Kidney (tissue), 14 donors: Measurements from ENCODE around the gene PIGU. TPM values are rescaled to one million over a fixed set of nuclear protein-coding genes. Genes with fewer than 3 reads are reported as not detected.
"Not testable (repeated sequence)": the region's sequence is repeated elsewhere in the genome, so short reads cannot be mapped to it uniquely, and the experiment has no call there.

Experiments
- DNase-seq, 5 donors: peaks; one replicate each; pipeline ENCODE4 v3.0.0-alpha.2; 2013 to 2020
- FAIRE-seq: peaks from 2 replicates; lab custom pipeline; 2012; peaks lifted over from hg19 to GRCh38; lab: Jason Lieb, UNC
- H3K27ac ChIP-seq, 2 donors: one replicate each; pipeline ENCODE4 v1.7.0; 2013; ENCODE audit warnings: low read depth in 2 of 2, low read length in 2 of 2, inconsistent platforms in 1 of 2
- H3K27me3 ChIP-seq: one replicate; pipeline ENCODE4 v1.7.1; 2013; ENCODE audit warnings: low read length, inconsistent platforms; ENCODE audit not compliant: control insufficient read depth, insufficient read depth
- H3K36me3 ChIP-seq, 3 donors: one replicate each; pipeline versions ENCODE4 v1.7.0 to v1.7.1; 2013; ENCODE audit warnings: low read length in 3 of 3, control low read depth in 1 of 3, inconsistent platforms in 1 of 3; ENCODE audit not compliant: insufficient read depth in 3 of 3, control insufficient read depth in 2 of 3
- H3K4me1 ChIP-seq, 3 donors: one replicate each; pipeline versions ENCODE4 v1.7.0 to v1.7.1; 2013; ENCODE audit warnings: low read length in 3 of 3, inconsistent platforms in 1 of 3, low read depth in 1 of 3; ENCODE audit not compliant: control insufficient read depth in 2 of 3, insufficient read depth in 2 of 3
- H3K4me3 ChIP-seq, 3 donors: one replicate each; pipeline versions ENCODE4 v1.7.0 to v1.8.1; 2013; ENCODE audit warnings: low read length in 3 of 3, control low read depth in 1 of 3, inconsistent platforms in 1 of 3
- H3K9ac ChIP-seq, 3 donors: one replicate each; pipeline versions ENCODE4 v1.7.0 to v1.7.1; 2013; ENCODE audit warnings: low read length in 3 of 3, control low read depth in 1 of 3, inconsistent platforms in 1 of 3
- H3K9me3 ChIP-seq, 3 donors: one replicate each; pipeline versions ENCODE4 v1.7.0 to v1.7.1; 2013; ENCODE audit warnings: low read length in 3 of 3, control low read depth in 1 of 3, inconsistent platforms in 1 of 3; ENCODE audit not compliant: control insufficient read depth in 2 of 3, insufficient read depth in 1 of 3
- CTCF ChIP-seq: IDR thresholded peaks from 3 replicates; pipeline ENCODE4 v1.5.1; 2012; ENCODE audit warnings: mild to moderate bottlenecking, moderate library complexity, borderline replicate concordance; ENCODE audit not compliant: insufficient read depth; ENCODE audit errors: extremely low read depth
- intact Hi-C: fragments of 100-400 bp; cut with DNase I; formaldehyde crosslinking; loops from one replicate; pipeline ENCODE4 v1.11.1; 2022
- polyA plus RNA-seq: library from polyadenylated mRNA; stranded (reverse); fragments of 350-450 nt; fragmentation: Illumina TruSeq; extraction: RNeasy Lipid Tissue Mini Kit (QIAGEN cat#74804); gene quantifications from one replicate; pipeline ENCODE4 v1.2.3, GENCODE V29; 2014; ENCODE audit warnings: low read depth, low replicate concordance; ENCODE audit not compliant: insufficient read depth
- total RNA-seq: library from RNA; stranded (reverse); fragmentation: NEBNext Ultra II Directional; extraction: Animal tissue kit (Norgen Biotek cat#: 25700); gene quantifications from one replicate; pipeline ENCODE4 v1.2.1, GENCODE V29; 2021
- donor health status: control.
- donor health status: control.
- donor health status: control.
- donor health status: control.
- donor health status: control.
- donor health status: DM: yes; HTN: yes; CAD: no.
- donor health status: Normal renal cell carcinoma (clear cell type).

PIGU gene
- total and polyA plus RNA-seq, 2 donors from 2014 or later, result 15.9 to 42.0 TPM

GRCh38 chr20:34522969-34523871 lies 153.7 kb downstream of the PIGU start:
- H3K27me3 ChIP-seq, result no peaks in the 10 kb centered on the region
- DNase-seq, result peak in 4 of 5 donors; percentile 44 to 64 (median 61)
- H3K27ac ChIP-seq, result peak overlapping the region in 1 of 2 donors; percentile 37
- peaks cover 0 to 28% (median 22%) of the 10 kb centered on the region in 3 donors for H3K4me1 ChIP-seq
- H3K4me3 ChIP-seq, result no peak overlapping the region
- peak overlapping the region in 1 of 3 donors; percentile 16 for H3K9ac ChIP-seq
- no peak for FAIRE-seq
- peak; percentile 44 for TF ChIP-seq CTCF
- peaks cover 2 to 15% (median 9%) of the 10 kb centered on the region in 3 donors for H3K36me3 ChIP-seq
- no peaks in the 10 kb centered on the region for H3K9me3 ChIP-seq
- intact Hi-C loops, result no loop called here

GRCh38 chr20:34519841-34520240 lies 157.1 kb downstream of the PIGU start:
- intact Hi-C loops, DNase-seq, FAIRE-seq: not testable (repeated sequence)

GRCh38 chr20:34518863-34519262 lies 158.0 kb downstream of the PIGU start:
- DNase-seq, H3K27me3 ChIP-seq, H3K4me3 ChIP-seq, FAIRE-seq, H3K9ac ChIP-seq, intact Hi-C loops, H3K27ac ChIP-seq, H3K36me3 ChIP-seq, H3K9me3 ChIP-seq: not testable (repeated sequence)
- H3K4me1 ChIP-seq, result peaks cover 0 to 14% (median 3%) of the 10 kb centered on the region in 3 donors

More at GRCh38 chr20:34519841-34520240, 157.1 kb downstream of the PIGU start:
- H3K9ac ChIP-seq, H3K27me3 ChIP-seq, H3K4me3 ChIP-seq, H3K9me3 ChIP-seq, H3K36me3 ChIP-seq, H3K27ac ChIP-seq: not testable (repeated sequence)
- peaks cover 0 to 17% (median 3%) of the 10 kb centered on the region in 3 donors for H3K4me1 ChIP-seq

- intact Hi-C loops, result no loop called here
- H3K9ac ChIP-seq, result peak overlapping the region; percentile 65 to 88 (median 86)
- peaks cover 0 to 13% (median 13%) of the 10 kb centered on the region in 3 donors for H3K4me1 ChIP-seq
- no peak for TF ChIP-seq CTCF
- DNase-seq (no peak), FAIRE-seq (no peak)
- peak overlapping the region; percentile 79 to 94 (median 93) for H3K4me3 ChIP-seq
- H3K27me3 ChIP-seq, result no peaks in the 10 kb centered on the region
- H3K36me3 ChIP-seq, result no peaks in the 10 kb centered on the region
- H3K9me3 ChIP-seq, result no peaks in the 10 kb centered on the region
- peak overlapping the region; percentile 95 for H3K27ac ChIP-seq
These were observed 159.8 kb downstream of the PIGU start for GRCh38 chr20:34517114-34517505.
